Panc1 (cell line): ENCODE results near the gene PAOX.

ENCODE experiments used
- CTCF ChIP-seq: fragments of 450-650 bp; IDR thresholded peaks from 2 replicates; pipeline ENCODE4 v1.5.1; 2017; ENCODE audit warnings: mild to moderate bottlenecking
- POLR2AphosphoS5 ChIP-seq: IDR thresholded peaks from 2 replicates; pipeline ENCODE4 v1.6.1; 2012; ENCODE audit warnings: mild to moderate bottlenecking, low read depth, low read length, moderate library complexity
- SIN3A ChIP-seq: IDR thresholded peaks from 2 replicates; pipeline ENCODE4 v1.6.1; 2012; ENCODE audit warnings: low read depth, mild to moderate bottlenecking, low read length, moderate library complexity, borderline replicate concordance; ENCODE audit not compliant: insufficient read depth
- TCF7L2 ChIP-seq: IDR thresholded peaks from 2 replicates; pipeline ENCODE4 v1.6.1; 2011; ENCODE audit warnings: mild to moderate bottlenecking, low read depth, low read length, inconsistent platforms

- TF ChIP-seq TCF7L2 (no peak), CTCF (no peak), POLR2AphosphoS5 (no peak), SIN3A (no peak)
These were observed 37.1 kb upstream of the PAOX start for GRCh38 chr10:133341983-133342382.
